Measurements from ENCODE around the gene SLC22A25.

The SLC22A25 gene

GRCh38 chr11:63227521-63228107, 15.8 kb downstream of the SLC22A25 start:
- no peak for DNase-seq

- no peak for DNase-seq
These were observed 16.8 kb downstream of the SLC22A25 start for GRCh38 chr11:63226488-63227114.

- DNase-seq = no peak
These were observed 29.3 kb downstream of the SLC22A25 start for GRCh38 chr11:63214093-63214492.

- DNase-seq = no peak
These were observed 30.7 kb downstream of the SLC22A25 start for GRCh38 chr11:63212742-63213141.

- DNase-seq = no peak
These were observed 33.3 kb downstream of the SLC22A25 start for GRCh38 chr11:63210111-63210510.

Data from SHP77 treated with DMSO at 0.1 percent for 48 hours (cell line).